RPMI7951 (cell line): Measurements from ENCODE around the gene PHLDB2. TPM values are rescaled to one million over a fixed set of nuclear protein-coding genes. Genes with fewer than 3 reads are reported as not detected.

Experiments
- DNase-seq: peaks from one replicate; pipeline ENCODE4 v3.0.0-alpha.2; 2012; ENCODE audit warnings: low read depth
- total RNA-seq: library from RNA; depleted of rRNA; stranded (reverse); fragments of >200 nt; shearing (Covaris generic); gene quantifications from 2 replicates; pipeline ENCODE4 v1.2.3, GENCODE V29; 2014

The PHLDB2 gene
- total RNA-seq, 1 experiment from 2014 or later, result 122 TPM

DNA sequence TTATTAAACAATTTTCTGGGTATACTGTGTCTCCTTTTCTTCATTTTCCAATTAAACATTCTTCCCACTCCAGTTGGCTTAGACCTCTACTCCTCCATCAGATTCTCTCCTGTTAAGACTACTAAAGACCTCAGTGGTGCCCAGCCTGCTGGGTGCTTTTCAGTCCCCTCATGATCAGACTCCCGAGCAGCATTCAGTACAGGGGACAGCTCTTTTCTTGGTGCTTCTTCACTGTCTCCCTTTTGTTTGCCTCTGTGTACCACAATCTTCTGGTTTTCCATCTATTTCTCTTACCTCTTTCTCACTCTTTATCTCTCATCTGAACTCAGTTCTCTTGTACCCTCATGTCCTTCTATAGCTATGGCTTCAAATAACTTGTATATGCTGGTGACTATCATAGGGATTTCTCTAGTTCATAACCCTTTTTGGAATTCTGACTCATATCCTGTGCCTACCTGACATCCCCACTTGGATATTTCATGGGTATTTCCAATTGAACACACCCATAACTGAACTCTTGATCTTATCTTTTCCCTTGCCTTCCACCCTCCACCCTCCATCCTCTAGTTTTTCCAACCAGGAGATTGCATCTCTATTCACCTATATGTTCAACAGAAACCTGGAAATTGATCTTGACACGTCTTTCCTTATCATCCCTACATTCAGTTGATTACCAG, 64.2 kb downstream of the PHLDB2 start:
- peak; percentile 67 for DNase-seq

DNA sequence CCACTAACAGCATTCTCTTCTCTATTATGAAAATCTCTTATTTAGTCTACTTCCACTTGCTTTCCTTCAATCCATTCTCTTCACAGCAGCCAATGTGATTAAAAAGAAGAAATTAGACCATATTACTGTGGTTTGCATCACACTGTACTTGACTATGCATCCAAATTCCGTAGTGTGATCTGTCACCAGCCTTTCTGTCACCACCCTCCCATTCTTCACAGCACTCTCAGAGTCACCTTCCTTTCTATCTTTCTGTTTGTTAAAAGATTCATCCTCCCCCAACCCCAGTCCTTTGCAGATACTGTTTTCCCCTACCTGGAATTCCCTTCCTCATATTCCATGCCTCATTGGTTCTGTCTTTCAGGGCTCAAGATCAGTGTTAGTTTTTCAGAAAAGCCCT, 64.7 kb downstream of the PHLDB2 start:
- no peak for DNase-seq

DNA sequence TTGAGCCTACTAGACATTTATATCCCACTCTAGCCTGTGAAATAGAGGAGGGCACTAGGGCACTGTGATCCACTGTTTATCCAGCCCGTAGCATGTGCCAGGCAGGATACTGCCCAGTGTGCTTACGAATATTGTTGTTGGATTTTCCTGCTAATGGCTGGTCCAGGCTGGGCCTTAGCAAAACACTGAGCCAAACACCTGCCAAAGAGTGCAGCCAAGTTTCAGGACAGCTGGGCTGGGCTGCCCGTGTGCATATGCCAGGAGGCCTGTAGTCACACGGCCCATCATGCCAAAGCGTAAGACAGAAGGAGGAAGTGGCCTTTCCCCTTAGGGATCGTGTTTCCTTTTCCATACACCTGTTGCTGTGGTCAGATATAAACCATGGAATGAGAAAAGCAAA, 65.2 kb downstream of the PHLDB2 start:
- no peak for DNase-seq

DNA sequence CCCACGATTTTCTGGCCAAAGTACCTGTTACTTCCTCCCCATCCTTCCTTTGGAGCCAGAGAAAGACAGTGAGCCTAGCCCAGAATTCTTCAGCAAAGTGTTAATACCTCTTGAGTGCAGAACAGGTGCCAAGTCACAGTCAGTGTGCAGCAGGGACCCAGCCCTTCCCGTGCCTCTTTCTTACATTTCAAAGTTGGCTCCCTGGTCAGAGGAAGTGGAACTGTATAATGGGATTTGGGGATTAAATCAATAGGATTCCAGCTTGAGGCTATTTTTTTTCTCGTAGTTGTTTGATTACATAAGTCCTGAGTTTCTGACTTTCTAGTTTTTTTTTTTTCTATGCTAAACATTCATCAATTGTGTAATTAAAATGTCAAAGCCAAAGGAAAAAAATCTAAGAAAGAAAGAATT, 67.2 kb downstream of the PHLDB2 start:
- DNase-seq, result no peak

DNA sequence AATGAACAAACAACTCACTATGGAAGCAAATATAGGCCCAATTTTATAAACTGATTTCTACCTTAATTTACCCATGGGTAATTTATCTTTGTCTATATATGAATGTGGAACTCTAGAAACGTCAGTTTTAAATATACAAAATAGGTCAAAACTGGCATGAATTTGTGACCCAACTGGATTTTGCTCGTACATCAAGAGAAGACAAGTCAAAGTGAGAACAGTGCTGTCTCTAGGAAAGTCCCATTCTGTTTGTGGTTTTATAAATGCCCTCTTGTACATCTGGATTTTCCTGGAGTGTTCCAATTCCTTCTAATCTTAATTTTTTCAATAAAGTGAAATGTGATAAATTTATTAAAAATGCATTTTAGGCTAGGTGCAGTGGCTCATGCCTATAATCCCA, 69.5 kb downstream of the PHLDB2 start:
- no peak for DNase-seq

DNA sequence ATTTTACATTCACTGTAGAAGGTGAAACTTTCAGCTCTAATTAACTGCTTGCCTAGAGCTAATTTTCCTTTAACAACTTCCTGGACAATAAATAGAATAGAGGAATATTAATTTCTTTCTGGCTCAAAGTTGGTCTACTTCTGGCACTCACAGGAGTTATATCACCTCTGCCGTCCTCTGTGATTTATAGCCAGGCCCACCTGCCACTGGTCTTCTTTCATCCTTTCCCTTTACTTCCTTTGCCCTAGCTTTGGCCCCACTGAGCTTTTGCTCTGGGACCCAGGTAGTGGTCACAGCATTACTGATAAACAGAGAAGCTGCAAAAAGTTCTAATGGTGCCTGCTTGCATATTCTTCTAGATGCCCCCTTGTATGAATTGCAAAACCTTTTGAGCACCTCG, 70.4 kb downstream of the PHLDB2 start:
- DNase-seq, result no peak

DNA sequence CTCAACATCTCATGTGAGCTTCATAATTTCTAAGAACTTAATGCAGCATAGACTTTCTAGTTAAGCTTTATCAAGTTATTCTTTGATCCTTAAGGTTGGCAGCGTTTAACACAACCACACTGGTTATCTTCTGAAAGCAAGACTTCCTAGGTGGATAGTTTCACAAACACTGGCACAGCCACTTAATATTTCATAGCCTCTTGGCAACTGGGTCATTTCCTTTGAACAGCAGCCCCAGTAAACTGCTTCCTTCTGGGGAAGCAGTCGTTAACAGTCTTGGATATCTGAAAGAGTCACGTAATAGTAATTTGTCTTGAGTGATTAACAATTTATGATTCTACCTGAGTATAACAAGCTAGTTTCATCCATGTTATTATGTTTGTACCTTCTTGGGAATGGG, 73.9 kb downstream of the PHLDB2 start:
- DNase-seq, result no peak

DNA sequence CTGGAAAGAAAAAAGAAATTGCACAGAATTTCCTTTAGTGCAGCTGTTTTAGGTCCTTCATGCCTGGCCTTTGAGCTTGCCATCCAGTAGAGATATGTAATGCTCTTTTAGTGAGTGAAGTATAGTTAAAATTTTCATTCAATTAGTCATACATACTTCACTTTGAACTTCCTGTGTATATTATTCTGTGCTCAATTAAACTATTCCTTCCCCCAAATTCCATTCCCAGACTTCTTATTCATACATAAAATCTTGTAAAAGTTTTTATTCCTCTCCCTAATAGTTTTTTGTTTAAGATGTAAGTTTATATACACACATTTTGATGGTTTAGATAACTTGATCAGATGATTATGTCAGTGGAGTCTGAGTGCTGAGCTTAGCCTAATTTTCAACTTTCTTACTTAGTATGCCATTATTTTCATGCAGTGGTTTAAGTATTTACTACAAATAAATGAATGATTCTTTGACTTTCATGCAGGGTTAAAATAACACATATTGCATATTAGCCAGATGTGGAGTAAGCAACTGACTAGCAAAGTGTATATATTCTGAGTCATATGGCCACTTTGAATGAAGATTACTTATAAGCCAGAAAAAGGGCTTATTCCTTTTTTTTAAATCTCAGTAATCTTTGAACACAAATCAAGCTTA, 77.3 kb downstream of the PHLDB2 start:
- peak; percentile 71 for DNase-seq

DNA sequence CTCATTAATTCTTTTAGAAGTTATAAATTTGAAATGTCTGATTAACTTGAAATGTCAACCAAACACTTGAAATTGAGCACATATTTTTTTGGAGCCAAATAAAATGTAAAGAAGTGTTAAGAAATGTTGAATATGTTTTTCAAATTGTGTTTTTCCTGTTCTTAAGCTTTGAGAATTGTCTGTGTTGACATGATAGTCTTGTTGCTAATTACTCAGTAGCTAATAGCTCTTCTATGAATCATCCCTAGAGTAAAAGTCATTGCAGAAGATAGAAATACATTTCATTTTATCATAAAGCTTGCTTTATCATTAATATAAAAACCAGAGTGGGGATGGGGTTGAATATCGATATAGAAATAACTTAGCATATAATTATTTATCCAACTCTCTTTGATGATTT, 77.9 kb downstream of the PHLDB2 start:
- peak; percentile 33 for DNase-seq

DNA sequence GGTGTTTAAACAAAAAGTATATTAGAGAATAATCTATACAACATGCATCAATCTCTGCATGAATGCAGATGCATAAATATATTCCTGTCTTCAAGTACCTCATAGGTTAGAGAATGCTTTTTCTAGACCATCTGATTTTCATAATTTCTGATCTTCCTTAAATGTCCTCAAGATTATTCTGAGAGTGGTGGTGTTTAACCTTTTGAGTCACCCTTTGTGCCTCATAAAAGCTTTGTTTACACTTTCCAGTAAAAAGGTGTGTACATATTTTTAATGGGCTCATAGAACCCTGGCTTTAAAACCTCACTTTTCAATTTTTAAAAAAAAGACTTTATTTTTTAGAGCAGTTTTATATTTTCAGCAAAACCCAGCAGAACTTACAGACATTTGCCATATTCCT, 78.8 kb downstream of the PHLDB2 start:
- DNase-seq, result no peak

DNA sequence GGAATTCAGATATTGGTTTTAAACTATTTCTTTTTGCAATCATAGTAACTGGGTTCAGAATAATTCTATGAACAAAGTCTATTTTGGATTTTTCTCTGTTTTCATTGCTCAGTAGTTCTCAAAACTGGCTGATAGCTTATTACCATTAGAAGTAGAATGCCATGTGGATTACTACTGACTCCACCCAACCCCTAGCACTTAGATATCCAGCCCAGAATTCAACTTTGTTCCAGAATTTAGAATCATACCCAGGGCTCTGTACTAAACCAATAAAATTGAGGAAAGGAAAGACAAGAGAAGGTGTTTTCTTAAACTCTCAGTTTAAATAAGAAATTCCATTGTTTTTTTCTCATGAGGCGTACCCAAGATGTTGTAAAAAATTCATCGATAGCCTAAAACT, 80.8 kb downstream of the PHLDB2 start:
- no peak for DNase-seq

DNA sequence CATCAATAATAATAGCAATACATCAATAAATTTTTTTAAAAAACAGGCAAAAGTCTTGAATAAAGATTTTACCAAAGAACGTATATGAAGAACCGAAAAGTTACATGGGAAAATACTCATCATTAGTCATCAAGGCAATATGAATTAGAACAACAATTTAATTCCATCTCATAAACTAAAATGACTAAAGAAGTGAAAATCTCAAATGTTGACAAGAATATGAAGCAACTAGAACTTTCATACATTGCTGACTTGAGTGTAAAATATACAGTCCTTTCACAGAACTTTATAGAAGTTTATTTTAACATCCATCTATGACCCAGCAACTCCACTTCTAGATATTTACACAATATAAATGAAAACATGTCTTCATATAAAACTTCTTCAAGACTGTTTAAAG, 84.5 kb downstream of the PHLDB2 start:
- no peak for DNase-seq

DNA sequence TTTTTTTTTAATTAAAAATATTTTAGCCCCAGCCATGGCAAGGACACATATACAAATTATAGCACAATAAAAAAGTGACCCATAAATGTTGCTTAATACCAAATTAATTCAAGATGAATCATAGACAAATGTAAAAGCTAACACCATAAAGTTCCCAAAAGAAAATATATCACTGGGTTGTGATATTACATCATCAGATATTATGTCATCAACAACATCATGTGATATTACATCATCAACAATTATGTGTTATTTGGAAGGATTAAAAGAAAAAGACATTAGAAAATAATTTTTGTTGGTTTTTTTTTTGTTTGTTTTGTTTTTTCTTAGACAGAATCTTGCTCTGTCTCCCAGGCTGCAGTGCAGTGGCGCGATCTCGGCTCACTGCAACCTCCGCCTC, 85.3 kb downstream of the PHLDB2 start:
- DNase-seq, result no peak

DNA sequence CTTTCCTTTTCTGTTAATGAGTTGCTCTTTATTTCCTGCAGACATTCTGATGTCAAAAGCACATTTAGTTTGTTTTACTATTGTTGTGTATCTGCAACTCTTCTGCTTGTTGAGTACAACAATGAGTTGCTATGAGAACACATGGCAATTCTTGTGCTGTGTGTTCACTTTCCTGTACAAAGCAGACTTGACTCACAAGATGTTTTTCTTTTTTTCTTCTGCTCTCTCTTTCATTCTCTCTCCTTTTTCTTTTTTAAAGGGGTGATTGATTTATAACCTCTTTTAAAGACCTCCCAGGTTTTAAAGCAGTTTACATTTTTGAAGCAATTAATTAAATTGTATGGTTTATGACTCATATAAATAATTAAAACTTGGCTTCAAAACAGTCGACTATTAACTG, 88.2 kb downstream of the PHLDB2 start:
- no peak for DNase-seq

DNA sequence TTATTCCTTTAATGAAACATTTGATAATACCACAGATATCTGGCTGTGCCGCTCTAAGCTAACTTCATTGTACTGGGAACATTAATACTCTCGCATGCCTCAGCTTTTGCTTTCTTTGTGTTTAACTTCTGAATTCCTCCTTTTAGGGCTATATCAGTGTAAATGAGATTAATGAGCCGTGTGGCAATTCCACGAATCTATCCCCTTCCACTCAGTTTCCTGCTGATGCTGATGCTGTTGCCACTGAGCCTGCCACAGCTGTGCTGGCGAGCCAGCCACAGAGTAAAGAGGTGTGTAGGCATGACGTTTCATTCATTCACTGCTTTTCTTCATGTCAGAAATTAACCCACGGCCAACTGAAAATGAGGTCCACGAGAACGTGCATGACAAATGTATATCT, 89.7 kb downstream of the PHLDB2 start:
- no peak for DNase-seq

DNA sequence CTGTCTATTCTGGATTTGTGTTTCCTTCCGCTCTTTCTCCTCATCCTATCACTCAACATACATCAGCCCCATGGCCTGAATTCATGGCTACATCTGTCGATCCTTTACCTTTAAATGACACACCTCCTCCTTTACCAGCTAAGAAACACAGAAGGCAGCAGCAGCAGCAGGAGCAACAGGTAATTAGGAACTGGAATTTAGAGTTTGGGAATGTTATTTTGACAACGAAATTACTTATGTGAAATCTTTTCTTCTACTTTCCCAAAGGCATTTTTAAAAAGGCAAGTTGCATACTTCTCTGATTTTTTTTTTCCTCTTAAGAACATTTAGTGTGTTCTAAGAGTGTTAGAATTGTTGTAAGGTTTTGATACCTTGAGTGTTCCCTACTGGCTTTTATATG, 90.6 kb downstream of the PHLDB2 start:
- DNase-seq, result no peak

DNA sequence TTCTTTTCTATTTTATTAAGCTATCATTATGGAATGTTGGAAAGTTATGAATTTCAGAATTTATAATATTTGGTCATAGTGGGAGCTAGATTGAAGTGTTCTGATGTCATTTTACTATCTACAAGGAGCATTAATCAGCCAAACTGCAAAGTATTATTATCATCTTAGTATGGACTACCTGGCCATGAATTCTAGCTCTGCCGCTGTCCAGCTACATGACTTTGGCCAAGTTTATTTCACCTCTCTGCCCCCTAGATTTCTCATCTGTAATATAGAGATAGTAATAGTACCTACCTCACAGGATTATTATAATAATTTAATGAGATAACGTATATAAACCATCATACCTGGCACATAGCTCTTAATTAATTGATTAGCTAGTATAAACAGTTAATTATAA, 92.0 kb downstream of the PHLDB2 start:
- DNase-seq, result no peak

DNA sequence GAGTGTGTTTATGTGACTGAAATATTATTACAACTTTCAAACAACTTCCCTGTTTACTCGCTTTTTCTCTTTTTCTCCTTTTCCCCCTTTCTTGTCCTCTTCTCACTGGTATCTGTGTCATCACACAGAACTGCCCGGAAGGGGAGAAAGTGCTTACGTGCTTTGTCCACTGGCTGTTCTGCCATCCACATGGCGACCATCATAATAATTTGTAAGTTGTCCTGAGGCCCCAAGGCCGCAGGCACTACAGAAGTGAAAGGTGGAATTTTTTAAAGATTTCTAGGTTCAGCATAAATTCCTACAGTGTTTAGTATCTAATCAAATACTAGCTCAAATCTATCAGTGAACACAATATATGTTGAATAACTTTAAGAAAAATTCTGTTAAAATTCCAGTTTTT, 93.0 kb downstream of the PHLDB2 start:
- DNase-seq, result no peak

DNA sequence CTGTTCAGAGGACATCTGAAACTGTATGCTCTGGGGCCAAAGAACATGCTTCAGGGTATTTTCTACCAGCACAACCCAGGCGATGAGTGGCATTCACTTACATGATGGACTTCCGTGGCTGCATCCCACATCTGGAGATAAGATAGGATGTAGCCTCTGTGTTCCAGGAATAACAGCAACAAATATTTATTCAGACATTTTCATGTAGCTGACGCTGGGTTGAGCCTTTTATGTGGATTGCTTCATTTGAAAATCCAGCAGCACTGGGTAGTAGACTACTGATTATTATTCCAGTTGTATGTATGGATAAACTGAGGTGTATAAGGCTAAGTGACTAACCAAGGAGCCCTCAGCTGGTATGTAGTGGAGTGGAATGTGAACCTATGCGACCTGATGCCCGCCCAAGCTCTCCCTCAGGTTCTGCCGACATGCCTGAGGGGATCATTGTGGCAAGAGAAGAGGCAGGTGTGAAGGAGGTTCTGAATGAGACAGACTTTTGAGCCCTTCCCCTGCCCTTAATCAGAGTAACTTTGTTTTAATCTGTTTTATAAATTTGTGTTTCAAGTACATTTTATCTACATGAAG, 93.9 kb downstream of the PHLDB2 start:
- no peak for DNase-seq

DNA sequence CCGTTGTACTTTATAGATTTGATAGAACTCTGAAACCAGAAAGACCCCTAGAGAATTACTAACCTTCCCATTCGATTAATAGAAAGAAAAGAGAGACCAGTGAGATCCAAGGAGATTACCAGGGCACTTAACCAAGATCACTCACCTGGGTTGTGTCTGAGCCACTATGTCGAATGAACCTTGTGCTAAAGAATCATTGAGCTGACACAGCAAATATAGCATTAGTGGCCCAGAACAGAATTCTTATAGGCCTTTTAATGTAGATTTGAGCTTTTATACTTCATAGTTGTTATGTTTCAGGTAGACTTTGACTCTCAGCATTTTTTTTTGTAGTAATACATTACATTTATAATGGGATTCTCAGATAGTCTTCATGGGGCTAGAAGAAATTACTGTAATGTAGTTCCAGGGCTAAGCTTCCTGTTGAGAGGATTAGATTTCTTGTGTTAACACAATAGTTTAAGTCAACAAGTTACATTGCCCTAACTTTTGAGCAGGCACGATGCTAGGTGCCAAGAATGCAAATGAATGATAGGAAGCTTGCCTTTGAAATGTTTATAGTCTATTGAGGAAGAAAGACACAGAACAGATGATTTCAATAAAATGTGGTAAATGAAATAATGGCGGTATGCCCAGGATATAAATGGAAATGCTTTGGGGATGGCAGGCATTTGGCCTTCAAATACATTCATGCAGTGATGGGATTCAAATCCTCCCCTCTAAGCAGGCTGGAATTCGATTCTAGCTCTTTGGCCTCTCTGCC, 95.3 kb downstream of the PHLDB2 start:
- peak; percentile 32 for DNase-seq

DNA sequence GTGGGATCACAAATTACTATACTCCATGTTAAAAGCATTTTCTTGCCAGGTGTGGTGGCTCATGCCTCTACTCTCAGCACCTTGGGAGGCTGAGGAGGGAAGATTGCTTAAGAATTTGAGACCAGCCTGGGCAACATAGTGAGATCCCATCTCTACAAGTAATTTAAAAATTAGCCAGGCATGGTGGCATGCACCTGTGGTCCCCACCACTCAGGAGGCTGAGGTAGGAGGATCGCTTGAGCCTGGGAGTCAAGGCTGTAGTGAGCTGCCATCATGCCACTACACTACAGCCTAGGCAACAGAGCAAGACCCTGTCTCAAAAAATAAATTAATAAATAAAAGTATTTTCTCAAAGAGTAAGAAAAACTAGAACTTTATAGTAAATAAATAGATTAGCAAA, 96.8 kb downstream of the PHLDB2 start:
- no peak for DNase-seq

DNA sequence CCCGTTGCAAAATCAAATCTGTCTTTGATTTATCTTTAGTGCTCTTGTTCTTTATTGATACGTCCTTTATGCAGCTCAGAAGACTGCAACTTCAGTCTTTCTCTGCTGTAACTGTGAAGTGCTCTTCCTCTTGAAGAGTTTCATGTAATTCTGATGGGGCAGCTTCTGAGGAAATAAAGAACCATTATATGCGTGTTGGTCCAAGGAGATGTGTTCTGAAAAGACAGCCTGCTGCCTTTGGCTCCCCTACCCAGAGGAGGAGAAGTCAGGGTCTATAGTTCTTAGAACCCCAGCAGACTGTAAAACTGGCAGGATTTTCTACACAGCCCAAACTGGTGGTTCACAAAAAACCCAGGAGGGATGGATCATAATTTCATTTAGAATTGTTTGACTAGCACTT, 97.4 kb downstream of the PHLDB2 start:
- no peak for DNase-seq
